Measurements from ENCODE around the gene SLC6A2.
"Not testable (repeated sequence)": the region's sequence is repeated elsewhere in the genome, so short reads cannot be mapped to it uniquely, and the experiment has no call there.

DNA sequence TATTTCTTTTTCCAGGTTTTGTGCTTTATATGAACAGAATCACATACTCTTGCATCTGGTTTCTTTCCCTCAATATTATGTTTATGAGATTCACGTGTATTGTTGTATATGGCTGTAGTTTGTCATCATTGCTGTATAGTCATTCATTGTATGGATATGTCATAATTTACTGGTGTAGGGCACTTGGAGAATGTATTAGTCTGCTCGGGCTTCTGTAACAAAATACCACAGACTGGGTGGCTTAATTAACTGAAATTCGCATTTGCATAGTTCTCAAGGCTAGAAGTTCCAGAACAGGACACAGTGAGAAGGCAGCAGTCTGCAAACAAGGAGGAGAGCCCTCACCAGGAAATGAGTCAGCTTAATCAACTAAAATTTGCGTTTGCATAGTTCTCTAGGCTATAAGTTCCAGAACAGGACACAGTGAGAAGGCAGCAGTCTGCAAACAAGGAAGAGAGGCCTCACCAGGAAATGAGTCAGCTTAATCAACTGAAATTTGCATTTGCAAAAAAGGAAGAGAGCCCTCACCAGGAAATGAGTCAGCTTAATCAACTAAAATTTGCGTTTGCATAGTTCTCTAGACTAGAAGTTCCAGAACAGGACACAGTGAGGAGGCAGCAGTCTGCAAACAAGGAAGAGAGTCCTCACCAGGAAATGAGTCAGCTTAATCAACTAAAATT, 96.8 kb downstream of the SLC6A2 start:
- TF ChIP-seq, protein P1, sequence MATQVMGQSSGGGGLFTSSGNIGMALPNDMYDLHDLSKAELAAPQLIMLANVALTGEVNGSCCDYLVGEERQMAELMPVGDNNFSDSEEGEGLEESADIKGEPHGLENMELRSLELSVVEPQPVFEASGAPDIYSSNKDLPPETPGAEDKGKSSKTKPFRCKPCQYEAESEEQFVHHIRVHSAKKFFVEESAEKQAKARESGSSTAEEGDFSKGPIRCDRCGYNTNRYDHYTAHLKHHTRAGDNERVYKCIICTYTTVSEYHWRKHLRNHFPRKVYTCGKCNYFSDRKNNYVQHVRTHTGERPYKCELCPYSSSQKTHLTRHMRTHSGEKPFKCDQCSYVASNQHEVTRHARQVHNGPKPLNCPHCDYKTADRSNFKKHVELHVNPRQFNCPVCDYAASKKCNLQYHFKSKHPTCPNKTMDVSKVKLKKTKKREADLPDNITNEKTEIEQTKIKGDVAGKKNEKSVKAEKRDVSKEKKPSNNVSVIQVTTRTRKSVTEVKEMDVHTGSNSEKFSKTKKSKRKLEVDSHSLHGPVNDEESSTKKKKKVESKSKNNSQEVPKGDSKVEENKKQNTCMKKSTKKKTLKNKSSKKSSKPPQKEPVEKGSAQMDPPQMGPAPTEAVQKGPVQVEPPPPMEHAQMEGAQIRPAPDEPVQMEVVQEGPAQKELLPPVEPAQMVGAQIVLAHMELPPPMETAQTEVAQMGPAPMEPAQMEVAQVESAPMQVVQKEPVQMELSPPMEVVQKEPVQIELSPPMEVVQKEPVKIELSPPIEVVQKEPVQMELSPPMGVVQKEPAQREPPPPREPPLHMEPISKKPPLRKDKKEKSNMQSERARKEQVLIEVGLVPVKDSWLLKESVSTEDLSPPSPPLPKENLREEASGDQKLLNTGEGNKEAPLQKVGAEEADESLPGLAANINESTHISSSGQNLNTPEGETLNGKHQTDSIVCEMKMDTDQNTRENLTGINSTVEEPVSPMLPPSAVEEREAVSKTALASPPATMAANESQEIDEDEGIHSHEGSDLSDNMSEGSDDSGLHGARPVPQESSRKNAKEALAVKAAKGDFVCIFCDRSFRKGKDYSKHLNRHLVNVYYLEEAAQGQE (IDR thresholded peaks at IDR 0.05; ENCODE audit: unreplicated experiment), result not testable (repeated sequence)
- not testable (repeated sequence) for TF ChIP-seq EZH2phosphoT487 (IDR thresholded peaks at IDR 0.05; ENCODE audit: unreplicated experiment); POLR2AphosphoS5 (IDR thresholded peaks at IDR 0.05; ENCODE audit: low read depth); CREB1 (CRISPR knock-in tag; IDR thresholded peaks at IDR 0.05; ENCODE audit: low read depth); EZH2 (IDR thresholded peaks at IDR 0.05; ENCODE audit: low read depth, unreplicated experiment); ZNF114 (CRISPR knock-in tag; IDR thresholded peaks at IDR 0.05); JUNB (IDR thresholded peaks at IDR 0.05; ENCODE audit: unreplicated experiment); STAT1 (IDR thresholded peaks at IDR 0.05; ENCODE audit: unreplicated experiment); ZNF331 (CRISPR knock-in tag; IDR thresholded peaks at IDR 0.05; ENCODE audit: low read depth); NANOG (IDR thresholded peaks at IDR 0.05; ENCODE audit: borderline replicate concordance)
- TF ChIP-seq, protein P2, sequence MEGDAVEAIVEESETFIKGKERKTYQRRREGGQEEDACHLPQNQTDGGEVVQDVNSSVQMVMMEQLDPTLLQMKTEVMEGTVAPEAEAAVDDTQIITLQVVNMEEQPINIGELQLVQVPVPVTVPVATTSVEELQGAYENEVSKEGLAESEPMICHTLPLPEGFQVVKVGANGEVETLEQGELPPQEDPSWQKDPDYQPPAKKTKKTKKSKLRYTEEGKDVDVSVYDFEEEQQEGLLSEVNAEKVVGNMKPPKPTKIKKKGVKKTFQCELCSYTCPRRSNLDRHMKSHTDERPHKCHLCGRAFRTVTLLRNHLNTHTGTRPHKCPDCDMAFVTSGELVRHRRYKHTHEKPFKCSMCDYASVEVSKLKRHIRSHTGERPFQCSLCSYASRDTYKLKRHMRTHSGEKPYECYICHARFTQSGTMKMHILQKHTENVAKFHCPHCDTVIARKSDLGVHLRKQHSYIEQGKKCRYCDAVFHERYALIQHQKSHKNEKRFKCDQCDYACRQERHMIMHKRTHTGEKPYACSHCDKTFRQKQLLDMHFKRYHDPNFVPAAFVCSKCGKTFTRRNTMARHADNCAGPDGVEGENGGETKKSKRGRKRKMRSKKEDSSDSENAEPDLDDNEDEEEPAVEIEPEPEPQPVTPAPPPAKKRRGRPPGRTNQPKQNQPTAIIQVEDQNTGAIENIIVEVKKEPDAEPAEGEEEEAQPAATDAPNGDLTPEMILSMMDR (conservative IDR thresholded peaks at IDR 0.05; ENCODE audit: low read depth in 2 of 2), result not testable (repeated sequence)
- TF ChIP-seq, protein P3, sequence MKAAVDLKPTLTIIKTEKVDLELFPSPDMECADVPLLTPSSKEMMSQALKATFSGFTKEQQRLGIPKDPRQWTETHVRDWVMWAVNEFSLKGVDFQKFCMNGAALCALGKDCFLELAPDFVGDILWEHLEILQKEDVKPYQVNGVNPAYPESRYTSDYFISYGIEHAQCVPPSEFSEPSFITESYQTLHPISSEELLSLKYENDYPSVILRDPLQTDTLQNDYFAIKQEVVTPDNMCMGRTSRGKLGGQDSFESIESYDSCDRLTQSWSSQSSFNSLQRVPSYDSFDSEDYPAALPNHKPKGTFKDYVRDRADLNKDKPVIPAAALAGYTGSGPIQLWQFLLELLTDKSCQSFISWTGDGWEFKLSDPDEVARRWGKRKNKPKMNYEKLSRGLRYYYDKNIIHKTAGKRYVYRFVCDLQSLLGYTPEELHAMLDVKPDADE (IDR thresholded peaks at IDR 0.05), result not testable (repeated sequence)
- TF ChIP-seq, protein P4, sequence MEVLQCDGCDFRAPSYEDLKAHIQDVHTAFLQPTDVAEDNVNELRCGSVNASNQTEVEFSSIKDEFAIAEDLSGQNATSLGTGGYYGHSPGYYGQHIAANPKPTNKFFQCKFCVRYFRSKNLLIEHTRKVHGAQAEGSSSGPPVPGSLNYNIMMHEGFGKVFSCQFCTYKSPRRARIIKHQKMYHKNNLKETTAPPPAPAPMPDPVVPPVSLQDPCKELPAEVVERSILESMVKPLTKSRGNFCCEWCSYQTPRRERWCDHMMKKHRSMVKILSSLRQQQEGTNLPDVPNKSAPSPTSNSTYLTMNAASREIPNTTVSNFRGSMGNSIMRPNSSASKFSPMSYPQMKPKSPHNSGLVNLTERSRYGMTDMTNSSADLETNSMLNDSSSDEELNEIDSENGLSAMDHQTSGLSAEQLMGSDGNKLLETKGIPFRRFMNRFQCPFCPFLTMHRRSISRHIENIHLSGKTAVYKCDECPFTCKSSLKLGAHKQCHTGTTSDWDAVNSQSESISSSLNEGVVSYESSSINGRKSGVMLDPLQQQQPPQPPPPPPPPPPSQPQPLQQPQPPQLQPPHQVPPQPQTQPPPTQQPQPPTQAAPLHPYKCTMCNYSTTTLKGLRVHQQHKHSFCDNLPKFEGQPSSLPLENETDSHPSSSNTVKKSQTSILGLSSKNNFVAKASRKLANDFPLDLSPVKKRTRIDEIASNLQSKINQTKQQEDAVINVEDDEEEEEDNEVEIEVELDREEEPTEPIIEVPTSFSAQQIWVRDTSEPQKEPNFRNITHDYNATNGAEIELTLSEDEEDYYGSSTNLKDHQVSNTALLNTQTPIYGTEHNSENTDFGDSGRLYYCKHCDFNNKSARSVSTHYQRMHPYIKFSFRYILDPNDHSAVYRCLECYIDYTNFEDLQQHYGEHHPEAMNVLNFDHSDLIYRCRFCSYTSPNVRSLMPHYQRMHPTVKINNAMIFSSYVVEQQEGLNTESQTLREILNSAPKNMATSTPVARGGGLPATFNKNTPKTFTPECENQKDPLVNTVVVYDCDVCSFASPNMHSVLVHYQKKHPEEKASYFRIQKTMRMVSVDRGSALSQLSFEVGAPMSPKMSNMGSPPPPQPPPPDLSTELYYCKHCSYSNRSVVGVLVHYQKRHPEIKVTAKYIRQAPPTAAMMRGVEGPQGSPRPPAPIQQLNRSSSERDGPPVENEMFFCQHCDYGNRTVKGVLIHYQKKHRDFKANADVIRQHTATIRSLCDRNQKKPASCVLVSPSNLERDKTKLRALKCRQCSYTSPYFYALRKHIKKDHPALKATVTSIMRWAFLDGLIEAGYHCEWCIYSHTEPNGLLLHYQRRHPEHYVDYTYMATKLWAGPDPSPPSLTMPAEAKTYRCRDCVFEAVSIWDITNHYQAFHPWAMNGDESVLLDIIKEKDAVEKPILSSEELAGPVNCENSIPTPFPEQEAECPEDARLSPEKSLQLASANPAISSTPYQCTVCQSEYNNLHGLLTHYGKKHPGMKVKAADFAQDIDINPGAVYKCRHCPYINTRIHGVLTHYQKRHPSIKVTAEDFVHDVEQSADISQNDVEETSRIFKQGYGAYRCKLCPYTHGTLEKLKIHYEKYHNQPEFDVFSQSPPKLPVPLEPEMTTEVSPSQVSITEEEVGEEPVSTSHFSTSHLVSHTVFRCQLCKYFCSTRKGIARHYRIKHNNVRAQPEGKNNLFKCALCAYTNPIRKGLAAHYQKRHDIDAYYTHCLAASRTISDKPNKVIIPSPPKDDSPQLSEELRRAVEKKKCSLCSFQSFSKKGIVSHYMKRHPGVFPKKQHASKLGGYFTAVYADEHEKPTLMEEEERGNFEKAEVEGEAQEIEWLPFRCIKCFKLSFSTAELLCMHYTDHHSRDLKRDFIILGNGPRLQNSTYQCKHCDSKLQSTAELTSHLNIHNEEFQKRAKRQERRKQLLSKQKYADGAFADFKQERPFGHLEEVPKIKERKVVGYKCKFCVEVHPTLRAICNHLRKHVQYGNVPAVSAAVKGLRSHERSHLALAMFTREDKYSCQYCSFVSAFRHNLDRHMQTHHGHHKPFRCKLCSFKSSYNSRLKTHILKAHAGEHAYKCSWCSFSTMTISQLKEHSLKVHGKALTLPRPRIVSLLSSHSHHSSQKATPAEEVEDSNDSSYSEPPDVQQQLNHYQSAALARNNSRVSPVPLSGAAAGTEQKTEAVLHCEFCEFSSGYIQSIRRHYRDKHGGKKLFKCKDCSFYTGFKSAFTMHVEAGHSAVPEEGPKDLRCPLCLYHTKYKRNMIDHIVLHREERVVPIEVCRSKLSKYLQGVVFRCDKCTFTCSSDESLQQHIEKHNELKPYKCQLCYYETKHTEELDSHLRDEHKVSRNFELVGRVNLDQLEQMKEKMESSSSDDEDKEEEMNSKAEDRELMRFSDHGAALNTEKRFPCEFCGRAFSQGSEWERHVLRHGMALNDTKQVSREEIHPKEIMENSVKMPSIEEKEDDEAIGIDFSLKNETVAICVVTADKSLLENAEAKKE (CRISPR knock-in tag; IDR thresholded peaks at IDR 0.05), result not testable (repeated sequence)
